Mucosa of rectum (tissue), 2 donors: Measurements from ENCODE around the gene BEX2.
"Not testable (repeated sequence)": the region's sequence is repeated elsewhere in the genome, so short reads cannot be mapped to it uniquely, and the experiment has no call there.

ENCODE experiments used
- H3K27ac ChIP-seq, 2 donors: one replicate each; pipeline ENCODE4 v1.7.0; 2013; ENCODE audit warnings: inconsistent platforms in 2 of 2, low read depth in 2 of 2, low read length in 2 of 2
- H3K27me3 ChIP-seq, 2 donors: one replicate each; pipeline ENCODE4 v1.7.0; 2013; ENCODE audit warnings: low read length in 2 of 2; ENCODE audit not compliant: control insufficient read depth in 2 of 2, insufficient read depth in 2 of 2
- H3K36me3 ChIP-seq, 2 donors: one replicate each; pipeline ENCODE4 v1.7.0; 2013; ENCODE audit warnings: low read length in 2 of 2; ENCODE audit not compliant: control insufficient read depth in 2 of 2, insufficient read depth in 2 of 2
- H3K4me1 ChIP-seq, 2 donors: one replicate each; pipeline ENCODE4 v1.7.0; 2013; ENCODE audit warnings: low read length in 2 of 2, mild to moderate bottlenecking in 1 of 2; ENCODE audit not compliant: control insufficient read depth in 2 of 2, insufficient read depth in 2 of 2
- H3K4me3 ChIP-seq, 2 donors: one replicate each; pipeline ENCODE4 v1.7.0; 2013; ENCODE audit warnings: low read length in 2 of 2
- H3K9ac ChIP-seq, 2 donors: one replicate each; pipeline ENCODE4 v1.7.0; 2013; ENCODE audit warnings: low read length in 2 of 2, low read depth in 1 of 2, mild to moderate bottlenecking in 1 of 2
- H3K9me3 ChIP-seq, 2 donors: one replicate each; pipeline ENCODE4 v1.7.0; 2013; ENCODE audit warnings: low read length in 2 of 2; ENCODE audit not compliant: control insufficient read depth in 2 of 2
- donor health status: healthy.
- donor health status: Normal muscosa, but diverticular disease.

Gene BEX2

DNA sequence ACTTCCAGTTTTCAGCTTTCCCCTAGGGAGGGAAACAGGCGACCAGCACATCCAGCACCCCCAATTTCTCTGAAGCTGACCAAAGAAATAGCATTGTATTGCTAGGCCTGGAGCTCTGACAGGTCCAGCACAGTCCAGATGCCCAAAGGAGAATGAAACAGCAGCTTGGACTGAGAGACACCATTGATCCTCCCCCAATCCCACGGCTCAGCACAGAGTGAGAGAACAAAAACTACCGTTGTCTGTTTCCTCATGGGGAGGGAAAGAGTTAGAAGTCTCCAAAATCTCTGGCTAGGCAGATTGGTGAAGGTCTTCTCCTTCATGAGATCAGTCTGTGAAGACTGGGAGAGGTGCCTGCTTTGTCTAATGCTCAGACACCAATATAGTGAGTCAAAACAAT lies 27.9 kb upstream of the BEX2 start:
- no peak overlapping the region for H3K4me3 ChIP-seq
- no peaks in the 10 kb centered on the region for H3K36me3 ChIP-seq
- H3K4me1 ChIP-seq, result no peaks in the 10 kb centered on the region
- H3K27ac ChIP-seq, result no peak overlapping the region
- H3K9me3 ChIP-seq, result no peaks in the 10 kb centered on the region
- no peak overlapping the region for H3K9ac ChIP-seq
- H3K27me3 ChIP-seq, result peaks cover 4 to 9% of the 10 kb centered on the region in 2 donors

DNA sequence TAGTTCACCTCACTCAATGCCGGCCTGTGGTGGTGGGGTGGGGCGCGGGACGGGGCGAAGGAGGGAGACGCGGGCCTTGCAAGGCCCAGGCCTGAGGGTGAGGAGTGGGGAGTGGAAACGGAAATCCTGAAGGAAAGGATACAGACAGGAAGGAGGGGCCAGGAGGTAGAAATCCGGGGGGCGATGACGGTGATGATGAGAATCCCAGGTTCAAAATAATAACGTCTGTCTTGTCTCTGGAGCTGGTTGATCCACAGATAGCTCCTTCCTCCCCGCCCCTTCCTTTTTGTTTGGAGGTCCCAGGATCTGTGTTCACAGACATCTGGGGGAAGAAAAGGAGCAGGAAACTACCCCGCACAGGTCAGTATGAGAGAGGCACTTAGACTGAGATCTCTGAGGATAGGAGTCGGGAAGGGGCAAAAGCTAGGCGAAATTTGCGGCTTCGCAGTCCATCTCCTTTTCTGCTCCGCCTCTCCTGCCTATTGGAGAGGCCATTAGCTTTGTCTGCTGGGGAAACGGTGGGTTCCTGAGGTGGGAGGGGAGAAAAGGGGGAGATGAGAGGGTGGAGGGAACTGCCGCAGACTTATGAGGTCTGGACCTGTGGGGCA lies 20.0 kb upstream of the BEX2 start:
- H3K36me3 ChIP-seq, result no peaks in the 10 kb centered on the region
- no peak overlapping the region for H3K9ac ChIP-seq
- no peak overlapping the region for H3K27ac ChIP-seq
- H3K4me3 ChIP-seq, result peak overlapping the region in 1 of 2 donors; percentile 33
- H3K4me1 ChIP-seq, result no peaks in the 10 kb centered on the region
- no peaks in the 10 kb centered on the region for H3K9me3 ChIP-seq
- peaks cover 0 to 11% of the 10 kb centered on the region in 2 donors for H3K27me3 ChIP-seq

DNA sequence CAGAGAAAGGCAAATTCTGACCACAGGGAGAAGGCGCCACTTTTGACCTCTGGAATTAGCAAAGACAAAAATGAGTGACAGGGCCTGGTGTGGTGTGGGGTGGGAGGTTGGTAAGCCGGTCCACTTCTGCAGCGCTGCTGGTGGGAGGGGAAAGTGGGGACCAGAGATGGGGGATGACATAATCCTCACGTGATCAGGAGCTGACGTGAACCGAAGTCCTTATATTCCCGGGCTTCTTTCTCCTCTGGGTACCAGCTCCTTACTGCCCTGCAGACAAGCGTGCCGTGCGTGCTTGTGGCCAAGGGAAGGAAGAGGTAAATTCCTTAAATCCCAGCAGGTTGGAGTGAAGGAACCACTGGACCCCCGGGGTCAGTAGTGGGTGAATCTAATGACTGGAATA lies 19.2 kb upstream of the BEX2 start, which contains the start of gene TCEAL7:
TCEAL7 (plus strand) TSS at position 249 of the 400 bp plus-strand sequence. CDS start 1,165 bp downstream, outside the sequence.
- peak within 1 kb of the TSS in 1 of 2 donors; percentile 20 for H3K9ac ChIP-seq
- H3K27me3 ChIP-seq, result peaks cover 0 to 11% of the 10 kb centered on the region in 2 donors
- H3K27ac ChIP-seq, result no peak within 1 kb of the TSS
- H3K4me3 ChIP-seq, result peak within 1 kb of the TSS; percentile 5 to 50
- H3K9me3 ChIP-seq, result no peaks in the 10 kb centered on the region
- H3K4me1 ChIP-seq, result no peaks in the 10 kb centered on the region
- H3K36me3 ChIP-seq, result no peaks in the 10 kb centered on the region

DNA sequence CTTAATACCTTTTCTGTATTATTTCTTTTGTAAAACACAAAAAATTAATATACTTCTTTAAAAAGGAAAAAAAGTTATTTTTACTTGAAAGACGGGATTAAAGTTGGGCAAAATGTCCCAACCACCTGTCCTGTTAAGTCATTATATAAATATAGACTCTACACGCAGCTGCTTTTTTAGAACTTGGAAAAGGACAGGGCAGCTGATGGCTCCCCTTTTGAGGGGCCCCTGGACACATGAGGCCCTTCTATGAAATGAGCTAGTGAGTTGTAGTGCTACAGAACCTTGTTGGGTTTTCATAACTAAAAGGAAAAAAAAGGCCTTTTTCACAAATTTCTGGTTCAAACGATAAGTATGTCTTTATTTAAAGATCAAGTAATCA lies 600 bp upstream of the BEX2 start:
- H3K27me3 ChIP-seq, result no peaks in the 10 kb centered on the region
- H3K4me3 ChIP-seq, result peak overlapping the region in 1 of 2 donors; percentile 67
- H3K9ac ChIP-seq, result no peak overlapping the region
- H3K36me3 ChIP-seq, result no peaks in the 10 kb centered on the region
- H3K27ac ChIP-seq, result no peak overlapping the region
- no peaks in the 10 kb centered on the region for H3K9me3 ChIP-seq
- H3K4me1 ChIP-seq, result peaks cover 0 to 3% of the 10 kb centered on the region in 2 donors

DNA sequence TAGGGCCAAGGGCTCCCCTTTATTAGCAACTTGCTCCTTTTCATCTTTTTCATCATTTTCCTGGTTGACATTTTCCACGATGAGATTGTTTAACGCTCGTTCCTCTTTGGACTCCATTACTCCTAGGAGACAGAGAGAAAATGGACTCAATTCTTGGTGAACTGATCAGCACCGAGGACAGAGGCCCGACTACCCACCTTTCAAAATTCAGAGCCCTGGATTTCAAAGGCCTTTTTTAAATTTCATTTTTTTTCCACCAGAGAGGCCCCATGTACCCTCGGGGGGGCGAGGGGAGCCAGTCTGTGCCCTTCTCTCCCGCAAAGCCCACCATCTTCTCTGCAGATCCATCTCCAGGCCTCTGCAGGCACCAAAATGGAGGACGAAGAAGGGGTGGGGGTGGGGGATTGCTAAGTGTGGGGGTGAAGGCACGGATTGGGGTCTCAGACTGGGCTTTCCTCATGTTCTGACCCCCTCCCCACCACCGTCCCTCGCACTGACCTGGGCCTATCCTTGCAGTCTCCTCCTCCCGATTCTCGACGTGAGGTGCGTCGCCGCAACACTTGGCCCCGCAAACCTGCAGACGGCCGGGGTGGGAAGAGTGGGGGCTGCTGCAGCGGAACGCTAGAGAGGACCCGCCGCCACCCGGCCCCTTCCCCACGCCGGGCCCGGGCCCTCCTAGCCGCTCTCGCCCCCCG lies 783 bp downstream of the BEX2 start:
- no peak overlapping the region for H3K27ac ChIP-seq
- H3K9ac ChIP-seq, result peak overlapping the region in 1 of 2 donors; percentile 57
- no peaks in the 10 kb centered on the region for H3K27me3 ChIP-seq

DNA sequence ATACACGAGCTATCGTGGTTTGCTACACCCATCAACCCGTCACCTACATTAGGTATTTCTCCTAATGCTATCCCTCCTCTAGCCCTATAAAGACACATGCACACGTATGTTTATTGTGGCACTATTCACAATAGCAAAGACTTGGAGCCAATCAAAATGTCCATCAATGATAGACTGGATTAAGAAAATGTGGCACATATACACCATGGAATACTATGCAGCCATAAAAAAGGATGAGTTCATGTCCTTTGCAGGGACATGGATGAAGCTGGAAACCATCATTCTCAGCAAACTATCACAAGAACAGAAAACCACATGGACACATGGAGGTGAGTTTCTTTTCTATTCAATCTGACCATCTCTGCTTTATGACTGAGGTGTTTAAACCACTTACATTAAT lies 5.1 kb downstream of the BEX2 start:
- H3K36me3 ChIP-seq, H3K4me1 ChIP-seq, H3K9ac ChIP-seq, H3K27me3 ChIP-seq, H3K27ac ChIP-seq, H3K9me3 ChIP-seq, H3K4me3 ChIP-seq: not testable (repeated sequence)

More for the DNA sequence above, 783 bp downstream of the BEX2 start:
- Histone ChIP-seq H3K36me3 (no peaks in the 10 kb centered on the region), H3K4me1 (peaks cover 0 to 3% of the 10 kb centered on the region in 2 donors), H3K9me3 (no peaks in the 10 kb centered on the region), H3K4me3 (peak overlapping the region in 1 of 2 donors; percentile 57)

DNA sequence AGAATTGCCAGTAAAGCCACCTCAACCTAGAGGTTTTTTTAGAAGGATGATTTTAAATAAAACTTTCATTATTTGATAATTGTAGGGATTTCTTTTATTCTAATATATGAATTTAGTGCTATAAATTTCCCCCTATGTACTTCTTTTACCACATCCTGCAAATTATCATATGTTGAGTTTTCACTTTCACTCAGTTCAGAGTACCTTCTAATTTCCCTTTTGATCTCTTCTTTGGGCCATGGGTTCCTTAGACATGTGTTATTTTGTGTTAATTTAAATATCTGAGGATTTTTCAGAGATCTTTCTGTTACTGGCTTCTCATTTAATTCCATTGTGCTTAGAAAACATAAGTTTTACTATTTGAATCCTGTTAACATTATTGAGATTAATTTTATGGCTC lies 6.1 kb downstream of the BEX2 start:
- Histone ChIP-seq H3K9ac (no peak overlapping the region), H3K36me3 (no peaks in the 10 kb centered on the region), H3K27ac (no peak overlapping the region), H3K27me3 (no peaks in the 10 kb centered on the region), H3K4me3 (no peak overlapping the region), H3K4me1 (no peaks in the 10 kb centered on the region), H3K9me3 (no peaks in the 10 kb centered on the region)

DNA sequence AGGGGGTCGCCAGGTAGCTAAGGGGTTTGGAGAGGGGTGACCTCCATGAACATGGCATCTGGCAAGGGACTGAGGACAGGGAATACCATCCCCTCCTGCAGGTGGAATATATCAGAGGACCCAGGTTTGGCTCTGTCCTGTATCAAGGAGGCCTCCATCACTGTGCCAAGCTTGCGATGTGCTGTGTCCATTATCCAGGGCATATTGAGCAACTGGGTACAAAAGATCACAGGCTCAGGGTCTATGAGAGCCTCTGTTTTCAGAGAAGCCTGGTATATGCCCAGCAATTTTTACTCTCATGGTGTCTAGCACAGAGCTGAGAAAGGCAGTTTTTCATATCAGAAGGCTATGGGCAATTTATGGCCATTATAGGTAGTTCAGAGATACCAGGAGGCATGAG lies 17.7 kb downstream of the BEX2 start:
- Histone ChIP-seq H3K4me3 (no peak overlapping the region), H3K27me3 (peaks cover 0 to 3% of the 10 kb centered on the region in 2 donors), H3K36me3 (no peaks in the 10 kb centered on the region), H3K27ac (no peak overlapping the region), H3K9ac (no peak overlapping the region), H3K4me1 (no peaks in the 10 kb centered on the region), H3K9me3 (no peaks in the 10 kb centered on the region)

DNA sequence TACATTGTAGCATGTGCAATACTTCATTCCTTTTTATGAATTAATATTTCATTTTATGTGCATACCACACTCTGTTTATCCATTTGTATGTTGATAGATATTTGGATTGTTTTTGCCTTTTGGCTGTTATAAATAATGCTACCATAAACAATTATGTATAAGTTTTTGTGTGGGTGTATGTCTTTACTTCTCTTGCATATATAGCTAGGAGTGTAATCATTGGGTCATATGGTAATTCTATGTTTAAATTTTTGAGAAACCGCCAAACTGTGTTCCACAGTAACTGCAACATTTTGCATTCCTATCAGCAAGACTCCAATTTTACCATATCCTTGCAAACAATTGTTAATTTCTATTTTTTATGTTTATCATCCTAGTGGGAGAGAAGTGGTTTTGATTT lies 31.2 kb downstream of the BEX2 start:
- Histone ChIP-seq H3K9ac (no peak overlapping the region), H3K27me3 (peaks cover 3 to 9% of the 10 kb centered on the region in 2 donors), H3K27ac (no peak overlapping the region), H3K9me3 (no peaks in the 10 kb centered on the region), H3K4me1 (no peaks in the 10 kb centered on the region), H3K36me3 (no peaks in the 10 kb centered on the region), H3K4me3 (no peak overlapping the region)

DNA sequence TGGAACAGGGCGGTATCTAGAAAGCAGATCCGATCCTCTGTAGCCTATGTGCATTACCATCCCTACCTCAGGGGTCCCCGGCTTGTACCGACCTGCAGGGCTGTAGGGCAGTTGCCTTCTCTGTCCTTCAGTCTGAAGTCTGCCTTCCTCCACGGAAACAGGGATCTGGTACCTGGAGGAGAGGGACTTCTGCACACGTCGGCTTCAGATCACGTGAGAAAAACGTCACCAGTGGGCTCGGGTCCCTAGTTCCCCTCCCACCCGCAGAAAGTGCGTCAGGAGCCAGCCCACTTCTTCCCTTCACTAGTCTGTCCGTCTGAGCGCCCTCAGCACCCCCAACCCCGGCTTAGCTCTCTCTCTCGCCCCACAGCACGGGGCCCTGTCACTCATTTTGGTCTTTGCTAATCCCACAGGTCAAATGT lies 34.2 kb downstream of the BEX2 start, which contains the start of gene TCEAL5:
TCEAL5 (minus strand) TSS at position 170 of the 422 bp plus-strand sequence. CDS start 2,187 bp downstream, outside the sequence.
- Histone ChIP-seq H3K9ac (no peak within 1 kb of the TSS), H3K4me1 (no peaks in the 10 kb centered on the region), H3K4me3 (peak within 1 kb of the TSS; percentile 4 to 26), H3K36me3 (no peaks in the 10 kb centered on the region), H3K27ac (no peak within 1 kb of the TSS), H3K27me3 (peaks cover 6 to 13% of the 10 kb centered on the region in 2 donors), H3K9me3 (no peaks in the 10 kb centered on the region)
